Measurements from ENCODE around the gene NFKB1. TPM values are rescaled to one million over a fixed set of nuclear protein-coding genes. Genes with fewer than 3 reads are reported as not detected.

Gene NFKB1
- total and polyA plus RNA-seq, 2 donors (not counting 1 experiment from before 2014, with no cell fraction given) = 32.0 to 88.1 TPM

- no peak overlapping the region for H3K27ac Mint-ChIP-seq
- H3K27me3 Mint-ChIP-seq = no peaks in the 10 kb centered on the region
- no peaks in the 10 kb centered on the region for H3K9me3 Mint-ChIP-seq (ENCODE audit: insufficient read depth)
- peaks cover 57% of the 10 kb centered on the region for H3K4me1 Mint-ChIP-seq
- DNase-seq (no peak), ATAC-seq (ENCODE audit: low read depth) (no peak)
- peaks cover 62% of the 10 kb centered on the region for H3K79me2 ChIP-seq (ENCODE audit: control insufficient read depth, insufficient read depth, low read length)
- intact Hi-C loops (cut with micrococcal nuclease) = no loop called here
- H3K27me3 ChIP-seq (replicated peaks in 1 of 4; ENCODE audit: control extremely low read depth in 1 of 4, control insufficient read depth in 3 of 4, insufficient read depth in 4 of 4, low read length in 3 of 4) = no peaks in the 10 kb centered on the region
- peaks cover 19 to 29% of the 10 kb centered on the region in 2 donors for H3K4me1 ChIP-seq (ENCODE audit: control insufficient read depth in 2 of 2, insufficient read depth in 2 of 2, low read length in 2 of 2)
- ChIA-PET POLR2A (no interaction called here), CTCF (interaction anchor here (0.8 to 2.0 kb wide), 2 partner anchors 16 to 24 kb away, joined by 3 to 6 read pairs; no protein-coding TSS in a partner anchor)
- TF ChIP-seq CTCF (IDR thresholded peaks at IDR 0.05) (no peak), EZH2 (IDR thresholded peaks at IDR 0.05; ENCODE audit: borderline replicate concordance, insufficient read depth, low read depth, low read length, poor library complexity, severe bottlenecking) (no peak)
- H3K27ac ChIP-seq (ENCODE audit: low read length in 2 of 2) = no peak overlapping the region
- H3K9me3 ChIP-seq (ENCODE audit: control extremely low read depth in 1 of 3, control insufficient read depth in 2 of 3, insufficient read depth in 1 of 3, low read length in 2 of 3) = no peaks in the 10 kb centered on the region
- H3K4me3 ChIP-seq (ENCODE audit: control extremely low read depth in 1 of 5, extremely low read depth in 1 of 5, insufficient read depth in 1 of 5, low read depth in 2 of 5, low read length in 4 of 5) = no peak overlapping the region
- H3K9ac ChIP-seq (ENCODE audit: low read length) = no peak overlapping the region
- H3K4me2 ChIP-seq (replicated peaks; ENCODE audit: low read depth, low read length, poor library complexity, severe bottlenecking) = no peak overlapping the region
- H2AFZ ChIP-seq (ENCODE audit: insufficient read depth, low read depth, low read length, poor library complexity, severe bottlenecking) = no peak overlapping the region
- 96% methylated on average over 2 of the region's 2 CpGs for WGBS (ENCODE audit: insufficient coverage)
- H4K20me1 ChIP-seq (ENCODE audit: control insufficient read depth, insufficient read depth, low read length, poor library complexity, severe bottlenecking) = peaks cover 28% of the 10 kb centered on the region
- H3K4me3 Mint-ChIP-seq = no peak overlapping the region
- peaks cover 7 to 38% of the 10 kb centered on the region in 2 experiments for H3K36me3 ChIP-seq (replicated peaks in 1 of 2; ENCODE audit: control extremely low read depth in 1 of 2, control insufficient read depth in 1 of 2, extremely low read depth in 1 of 2, insufficient read depth in 2 of 2, low read length in 1 of 2)
Observed at GRCh38 chr4:102547973-102548372, 46.8 kb downstream of the NFKB1 start.

DNA sequence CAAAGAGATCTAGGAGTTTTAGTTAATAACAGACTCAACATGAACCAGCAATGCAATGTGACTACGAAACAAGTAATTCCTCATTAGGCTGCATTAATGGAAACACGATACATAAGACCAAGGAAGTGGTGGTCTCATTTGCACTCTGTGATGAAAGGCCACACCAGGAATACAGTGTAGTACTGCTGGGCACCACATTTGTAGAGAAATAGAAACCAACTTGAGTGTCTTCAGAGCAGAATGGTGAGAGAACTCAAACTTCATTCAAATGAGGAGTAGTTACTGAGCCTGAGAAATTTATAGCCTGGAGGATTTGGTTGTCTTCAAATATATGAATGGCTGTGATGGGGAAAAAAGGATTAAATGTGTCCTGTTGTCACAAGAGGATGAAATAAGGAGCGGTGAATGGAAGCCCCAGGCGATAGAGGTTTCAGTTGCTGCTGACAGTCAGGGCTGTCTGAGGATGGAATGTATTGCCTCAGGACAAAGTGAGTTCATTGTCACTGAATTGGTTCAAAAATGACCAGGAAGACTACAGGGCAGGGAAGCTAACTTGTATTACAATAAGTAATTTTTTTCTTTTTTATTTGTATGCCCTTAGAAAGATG is 50.9 kb downstream of the NFKB1 start:
- Histone ChIP-seq H3K4me1 (ENCODE audit: control insufficient read depth in 2 of 2, insufficient read depth in 2 of 2, low read length in 2 of 2) (peaks cover 12 to 23% of the 10 kb centered on the region in 2 donors), H3K4me3 (ENCODE audit: control extremely low read depth in 1 of 5, extremely low read depth in 1 of 5, insufficient read depth in 1 of 5, low read depth in 2 of 5, low read length in 4 of 5) (no peak overlapping the region), H3K4me2 (replicated peaks; ENCODE audit: low read depth, low read length, poor library complexity, severe bottlenecking) (peak overlapping the region; percentile 46), H3K9me3 (ENCODE audit: control extremely low read depth in 1 of 3, control insufficient read depth in 2 of 3, insufficient read depth in 1 of 3, low read length in 2 of 3) (no peaks in the 10 kb centered on the region), H2AFZ (ENCODE audit: insufficient read depth, low read depth, low read length, poor library complexity, severe bottlenecking) (no peak overlapping the region), H3K27me3 (replicated peaks in 1 of 4; ENCODE audit: control extremely low read depth in 1 of 4, control insufficient read depth in 3 of 4, insufficient read depth in 4 of 4, low read length in 3 of 4) (no peaks in the 10 kb centered on the region), H4K20me1 (ENCODE audit: control insufficient read depth, insufficient read depth, low read length, poor library complexity, severe bottlenecking) (peaks cover 27% of the 10 kb centered on the region), H3K36me3 (replicated peaks in 1 of 2; ENCODE audit: control extremely low read depth in 1 of 2, control insufficient read depth in 1 of 2, extremely low read depth in 1 of 2, insufficient read depth in 2 of 2, low read length in 1 of 2) (peaks cover 5 to 42% of the 10 kb centered on the region in 2 experiments), H3K27ac (ENCODE audit: low read length in 2 of 2) (peak overlapping the region in 1 of 2 donors; percentile 61), H3K9ac (ENCODE audit: low read length) (peak overlapping the region; percentile 17), H3K79me2 (ENCODE audit: control insufficient read depth, insufficient read depth, low read length) (peaks cover 77% of the 10 kb centered on the region)
- intact Hi-C loops (cut with micrococcal nuclease) = no loop called here
- Mint-ChIP-seq H3K9me3 (ENCODE audit: insufficient read depth) (no peaks in the 10 kb centered on the region), H3K27me3 (no peaks in the 10 kb centered on the region), H3K27ac (peak overlapping the region; percentile 16), H3K4me1 (peaks cover 46% of the 10 kb centered on the region), H3K4me3 (peak overlapping the region; percentile 29)
- DNase-seq (no peak), ATAC-seq (ENCODE audit: low read depth) (no peak)
- no peak for TF ChIP-seq EZH2 (IDR thresholded peaks at IDR 0.05; ENCODE audit: borderline replicate concordance, insufficient read depth, low read depth, low read length, poor library complexity, severe bottlenecking)
- TF ChIP-seq CTCF (IDR thresholded peaks at IDR 0.05) = no peak
- 95% methylated on average over 4 of the region's 4 CpGs for WGBS (ENCODE audit: insufficient coverage)
- ChIA-PET POLR2A (no interaction called here), CTCF (no interaction called here)

Measured in B cell (primary cell).